Sigmoid colon (tissue), 7 donors: ENCODE measurements around the gene SMAD3. TPM values are rescaled to one million over a fixed set of nuclear protein-coding genes. Genes with fewer than 3 reads are reported as not detected.

ENCODE experiments used
- DNase-seq: peaks from one replicate; pipeline ENCODE4 v3.0.0-alpha.2; 2019
- H3K27ac ChIP-seq, 4 donors: fragments of 200-600 bp; sonication (generic); one replicate each; pipeline ENCODE4 v1.5.1; 2016 to 2019; ENCODE audit warnings: mild to moderate bottlenecking in 1 of 4
- H3K27me3 ChIP-seq, 3 donors: fragments of 200-600 bp; sonication (generic); one replicate each; pipeline ENCODE4 v1.5.1; 2019; ENCODE audit warnings: mild to moderate bottlenecking in 1 of 3
- H3K36me3 ChIP-seq, 4 donors: fragments of 200-600 bp; sonication (generic); one replicate each; pipeline ENCODE4 v1.5.1; 2016 to 2019
- H3K4me1 ChIP-seq, 4 donors: fragments of 200-600 bp; sonication (generic); one replicate each; pipeline ENCODE4 v1.5.1; 2017 to 2019
- H3K4me3 ChIP-seq, 4 donors: fragments of 200-600 bp; sonication (generic); one replicate each; pipeline ENCODE4 v1.5.1; 2017 to 2019; ENCODE audit warnings: mild to moderate bottlenecking in 2 of 4, moderate library complexity in 1 of 4
- H3K9me3 ChIP-seq, 4 donors: fragments of 200-600 bp in 3 of 4; sonication (generic) in 3 of 4; one replicate each; pipeline versions ENCODE4 v1.5.1 to v1.6.1; 2013 to 2019
- CTCF ChIP-seq, 4 experiments: fragments of 450-650 bp in 3 of 4; fragments of 200-600 bp in 1 of 4; IDR thresholded peaks; one replicate each; pipeline ENCODE4 v1.5.1; 2016 to 2019; ENCODE audit warnings: antibody characterized with exemption in 4 of 4, mild to moderate bottlenecking in 3 of 4, moderate library complexity in 2 of 4
- EP300 ChIP-seq, 4 donors: sonication (generic); formaldehyde crosslinking; IDR thresholded peaks; one replicate each; pipeline ENCODE4 v1.6.1; 2017; ENCODE audit warnings: antibody characterized with exemption in 4 of 4
- POLR2A ChIP-seq, 2 donors: fragments of 450-650 bp; IDR thresholded peaks; one replicate each; pipeline ENCODE4 v1.6.1; 2016; ENCODE audit warnings: antibody characterized with exemption in 2 of 2, mild to moderate bottlenecking in 2 of 2, moderate library complexity in 2 of 2
- POLR2AphosphoS5 ChIP-seq, 4 donors: sonication (generic); formaldehyde crosslinking; IDR thresholded peaks; one replicate each; pipeline ENCODE4 v1.6.1; 2017; ENCODE audit warnings: antibody characterized with exemption in 4 of 4
- WGBS, 2 donors: extraction: QIAGEN DNeasy Blood & Tissue Kit; methylation state at CpG; one replicate each; pipeline ENCODE4 v1.1.7; 2013; 5-methylcytosine and 5-hydroxymethylcytosine counted together
- intact Hi-C: fragments of 100-400 bp; cut with DNase I; formaldehyde crosslinking; loops from one replicate; pipeline ENCODE4 v1.15.1; 2023
- polyA plus RNA-seq, 3 donors: library from polyadenylated mRNA; stranded (reverse); fragments of 200-250 nt; gene quantifications; one replicate each; pipeline ENCODE4 v1.2.3, GENCODE V29; 2013
- total RNA-seq, 4 donors: library from RNA; depleted of rRNA; stranded (reverse); fragments of >200 nt; gene quantifications; one replicate each; pipeline ENCODE4 v1.1.0, GENCODE V29; 2016
- donor health status: healthy with polysubstance abuse.
- donor health status: Bipolar disorder and iron deficiency.
- donor health status: healthy.

Gene SMAD3
- total and polyA plus RNA-seq, 7 donors = 12.5 to 28.2 (median 18.4) TPM

GRCh38 chr15:67199881-67200763 is 134.7 kb downstream of the SMAD3 start:
- H3K36me3 ChIP-seq = peaks cover 0 to 19% (median 3%) of the 10 kb centered on the region in 4 donors
- TF ChIP-seq CTCF (IDR thresholded peaks at IDR 0.05) = no peak
- peak in 1 of 4 donors; percentile 12 for TF ChIP-seq POLR2AphosphoS5 (IDR thresholded peaks at IDR 0.05)
- no peak for TF ChIP-seq EP300 (IDR thresholded peaks at IDR 0.05)
- intact Hi-C loops = no loop called here
- H3K4me3 ChIP-seq = no peak overlapping the region
- WGBS, 2 donors = 83 to 84% methylated on average over 8 of the region's 8 CpGs
- no peak for DNase-seq
- no peaks in the 10 kb centered on the region for H3K27me3 ChIP-seq
- peaks cover 0 to 9% (median 2%) of the 10 kb centered on the region in 4 donors for H3K4me1 ChIP-seq
- no peak overlapping the region for H3K27ac ChIP-seq
- H3K9me3 ChIP-seq = no peaks in the 10 kb centered on the region

GRCh38 chr15:67201136-67201535 is 135.7 kb downstream of the SMAD3 start:
- no peak overlapping the region for H3K4me3 ChIP-seq
- peaks cover 0 to 19% (median 3%) of the 10 kb centered on the region in 4 donors for H3K36me3 ChIP-seq
- intact Hi-C loops = no loop called here

GRCh38 chr15:67202091-67202490 is 136.7 kb downstream of the SMAD3 start:
- H3K4me1 ChIP-seq = peaks cover 0 to 5% (median 0%) of the 10 kb centered on the region in 4 donors
- H3K27ac ChIP-seq = no peak overlapping the region
- no peak for TF ChIP-seq CTCF (IDR thresholded peaks at IDR 0.05)
- no peak for TF ChIP-seq POLR2A (IDR thresholded peaks at IDR 0.05)
- TF ChIP-seq POLR2AphosphoS5 (IDR thresholded peaks at IDR 0.05) = no peak
- no peak for TF ChIP-seq EP300 (IDR thresholded peaks at IDR 0.05)
- 97 to 100% methylated on average over 2 of the region's 2 CpGs for WGBS, 2 donors
- no peaks in the 10 kb centered on the region for H3K27me3 ChIP-seq
- peaks cover 0 to 19% (median 5%) of the 10 kb centered on the region in 4 donors for H3K36me3 ChIP-seq
- intact Hi-C loops = no loop called here
- no peak for DNase-seq
- no peak overlapping the region for H3K4me3 ChIP-seq
- no peaks in the 10 kb centered on the region for H3K9me3 ChIP-seq

More at GRCh38 chr15:67201136-67201535, 135.7 kb downstream of the SMAD3 start:
- no peak for DNase-seq
- Histone ChIP-seq H3K4me1 (peaks cover 0 to 9% (median 2%) of the 10 kb centered on the region in 4 donors), H3K27me3 (no peaks in the 10 kb centered on the region), H3K9me3 (no peaks in the 10 kb centered on the region), H3K27ac (no peak overlapping the region)
- TF ChIP-seq POLR2A (IDR thresholded peaks at IDR 0.05) = no peak
- TF ChIP-seq CTCF (IDR thresholded peaks at IDR 0.05) = no peak
- no peak for TF ChIP-seq POLR2AphosphoS5 (IDR thresholded peaks at IDR 0.05)
- no peak for TF ChIP-seq EP300 (IDR thresholded peaks at IDR 0.05)

GRCh38 chr15:67202991-67203390 is 137.6 kb downstream of the SMAD3 start:
- H3K27me3 ChIP-seq = no peaks in the 10 kb centered on the region
- peaks cover 0 to 22% (median 5%) of the 10 kb centered on the region in 4 donors for H3K36me3 ChIP-seq
- no peak overlapping the region for H3K27ac ChIP-seq
- no peak for DNase-seq
- WGBS, 2 donors = 96 to 100% methylated on average over 1 of the region's 1 CpG
- no peak overlapping the region for H3K4me3 ChIP-seq
- no peaks in the 10 kb centered on the region for H3K9me3 ChIP-seq
- TF ChIP-seq EP300 (IDR thresholded peaks at IDR 0.05) (no peak), POLR2AphosphoS5 (IDR thresholded peaks at IDR 0.05) (no peak), POLR2A (IDR thresholded peaks at IDR 0.05) (no peak), CTCF (IDR thresholded peaks at IDR 0.05) (no peak)
- intact Hi-C loops = no loop called here
- peaks cover 0 to 7% (median 0%) of the 10 kb centered on the region in 4 donors for H3K4me1 ChIP-seq
